ENCODE results near the gene AP5S1. TPM values are rescaled to one million over a fixed set of nuclear protein-coding genes. Genes with fewer than 3 reads are reported as not detected.

The AP5S1 gene
- total and polyA plus RNA-seq, 2 of the 13 experiments (the other 11 are each of a cell fraction or from before 2014, with no cell fraction given) = 7.9 to 23.2 TPM

- TF ChIP-seq ZNF775 (CRISPR knock-in tag; IDR thresholded peaks at IDR 0.05; ENCODE audit: borderline replicate concordance) (0 out of 2 replicates have a peak, but pooled peaks have one; percentile 51), TGIF2 (CRISPR knock-in tag; IDR thresholded peaks at IDR 0.05) (0 out of 2 replicates have a peak, but pooled peaks have one; percentile 10), SMAD3 (CRISPR knock-in tag; IDR thresholded peaks at IDR 0.05) (peak; percentile 32; the same call in 1 of the 2 replicates), GATA4 (IDR thresholded peaks at IDR 0.05; ENCODE audit: borderline replicate concordance, low read depth) (0 out of 2 replicates have a peak, but pooled peaks have one; percentile 17), ZNF580 (CRISPR knock-in tag; IDR thresholded peaks at IDR 0.05; ENCODE audit: borderline replicate concordance, low read depth) (0 out of 2 replicates have a peak, but pooled peaks have one; percentile 43), KLF15 (CRISPR knock-in tag; IDR thresholded peaks at IDR 0.05; ENCODE audit: borderline replicate concordance) (peak; percentile 88; the same call in 1 of the 2 replicates), SNAPC2 (CRISPR knock-in tag; IDR thresholded peaks at IDR 0.05) (peak; percentile 66; the same call in 1 of the 2 replicates), CREM (IDR thresholded peaks at IDR 0.05) (peak; percentile 81), CREM (CRISPR knock-in tag; IDR thresholded peaks at IDR 0.05) (no peak), ATF1 (CRISPR knock-in tag; IDR thresholded peaks at IDR 0.05) (peak; percentile 91), TBX2 (CRISPR knock-in tag; IDR thresholded peaks at IDR 0.05; ENCODE audit: borderline replicate concordance) (0 out of 2 replicates have a peak, but pooled peaks have one; percentile 14), ZNF615 (CRISPR knock-in tag; IDR thresholded peaks at IDR 0.05; ENCODE audit: borderline replicate concordance) (0 out of 2 replicates have a peak, but pooled peaks have one; percentile 3)
- TF ChIP-seq, protein P1, sequence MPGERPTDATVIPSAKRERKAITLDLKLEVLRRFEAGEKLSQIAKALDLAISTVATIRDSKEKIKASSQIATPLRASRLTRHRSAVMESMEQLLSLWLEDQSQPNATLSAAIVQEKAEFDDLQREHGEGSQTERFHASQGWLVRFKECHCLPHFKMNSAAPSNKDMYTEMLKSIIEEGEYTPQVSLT (CRISPR knock-in tag; IDR thresholded peaks at IDR 0.05; ENCODE audit: borderline replicate concordance, low read depth) = peak; percentile 16; the same call in 1 of the 2 replicates
These were observed 767 bp downstream of the AP5S1 start (continued) for GRCh38 chr20:3820901-3821727.

Measured in HepG2 (cell line).